ENCODE measurements around the gene NEIL1. TPM values are rescaled to one million over a fixed set of nuclear protein-coding genes. Genes with fewer than 3 reads are reported as not detected.

The NEIL1 gene, protein sequence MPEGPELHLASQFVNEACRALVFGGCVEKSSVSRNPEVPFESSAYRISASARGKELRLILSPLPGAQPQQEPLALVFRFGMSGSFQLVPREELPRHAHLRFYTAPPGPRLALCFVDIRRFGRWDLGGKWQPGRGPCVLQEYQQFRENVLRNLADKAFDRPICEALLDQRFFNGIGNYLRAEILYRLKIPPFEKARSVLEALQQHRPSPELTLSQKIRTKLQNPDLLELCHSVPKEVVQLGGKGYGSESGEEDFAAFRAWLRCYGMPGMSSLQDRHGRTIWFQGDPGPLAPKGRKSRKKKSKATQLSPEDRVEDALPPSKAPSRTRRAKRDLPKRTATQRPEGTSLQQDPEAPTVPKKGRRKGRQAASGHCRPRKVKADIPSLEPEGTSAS
- 1.4 to 3.8 TPM (median 3.0 TPM) in 5 replicates for total RNA-seq (2022; extraction: Qiagen RNA extraction)

DNA sequence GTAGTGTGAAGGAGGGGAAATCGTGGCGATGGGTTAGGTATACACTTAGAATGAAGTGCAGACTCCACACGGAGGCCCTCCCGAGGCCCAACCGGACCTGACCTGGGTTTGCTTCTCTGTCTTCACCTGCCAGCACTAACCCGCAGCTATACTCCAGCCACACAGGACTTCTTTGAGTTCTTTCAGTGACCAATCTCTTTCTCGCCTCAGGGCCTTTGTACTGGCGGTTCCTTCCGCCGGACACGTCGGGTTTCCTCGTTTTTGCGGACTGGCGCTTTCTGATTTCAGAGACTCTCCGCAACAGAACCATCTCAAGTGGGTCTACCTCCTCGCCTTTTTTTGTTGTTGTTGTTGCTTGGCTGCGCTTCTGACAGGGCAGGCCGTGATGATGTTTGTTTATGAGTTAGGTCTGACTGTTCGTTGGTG, at the start of gene NEIL1:
TSS of gene NEIL1 (plus strand) at position 244 of the 426 bp plus-strand sequence. CDS start 1,867 bp downstream, outside the sequence.

GRCh38 chr15:75335705-75336355, 11.0 kb upstream of the NEIL1 start, which contains the start of gene COMMD4:
Gene COMMD4, plus strand, starts transcription at chr15:75336063. Its CDS starts 27 bp downstream, at chr15:75336090.

GRCh38 chr15:75367913-75368688, 21.3 kb downstream of the NEIL1 start, which contains the start of gene MAN2C1:
Gene MAN2C1, minus strand, starts transcription at chr15:75368607. Its CDS starts 24 bp downstream, at chr15:75368583.

Other genes with a start within 250 kb of the NEIL1 start
- gene C15orf39, start 145.2 kb upstream of the NEIL1 start, total RNA-seq (2022; extraction: Qiagen RNA extraction), result 27.8 to 36.6 TPM (median 33.9 TPM) in 5 replicates
- not detected in 5 replicates for gene GOLGA6C, start 88.7 kb upstream of the NEIL1 start, total RNA-seq (2022; extraction: Qiagen RNA extraction)
- 0.02 to 0.03 TPM in 2 of 5 replicates, not detected in the others for gene GOLGA6D, start 64.2 kb upstream of the NEIL1 start, total RNA-seq (2022; extraction: Qiagen RNA extraction)
- gene COMMD4, start 11.0 kb upstream of the NEIL1 start, total RNA-seq (2022; extraction: Qiagen RNA extraction), result 182 to 209 TPM (median 189 TPM) in 5 replicates
- gene MAN2C1, start 21.6 kb downstream of the NEIL1 start, total RNA-seq (2022; extraction: Qiagen RNA extraction), result 59.1 to 81.3 TPM (median 67.6 TPM) in 5 replicates
- 24.9 to 32.7 TPM (median 29.7 TPM) in 5 replicates for gene SIN3A, start 104.7 kb downstream of the NEIL1 start, total RNA-seq (2022; extraction: Qiagen RNA extraction)
- gene PTPN9, start 232.3 kb downstream of the NEIL1 start, total RNA-seq (2022; extraction: Qiagen RNA extraction), result 38.4 to 54.7 TPM (median 47.4 TPM) in 5 replicates